ENCODE measurements around the gene PDE10A. TPM values are rescaled to one million over a fixed set of nuclear protein-coding genes. Genes with fewer than 3 reads are reported as not detected.

The PDE10A gene
- total RNA-seq, 6 donors from 2014 or later: 0.89 to 4.9 (median 1.4) TPM

DNA sequence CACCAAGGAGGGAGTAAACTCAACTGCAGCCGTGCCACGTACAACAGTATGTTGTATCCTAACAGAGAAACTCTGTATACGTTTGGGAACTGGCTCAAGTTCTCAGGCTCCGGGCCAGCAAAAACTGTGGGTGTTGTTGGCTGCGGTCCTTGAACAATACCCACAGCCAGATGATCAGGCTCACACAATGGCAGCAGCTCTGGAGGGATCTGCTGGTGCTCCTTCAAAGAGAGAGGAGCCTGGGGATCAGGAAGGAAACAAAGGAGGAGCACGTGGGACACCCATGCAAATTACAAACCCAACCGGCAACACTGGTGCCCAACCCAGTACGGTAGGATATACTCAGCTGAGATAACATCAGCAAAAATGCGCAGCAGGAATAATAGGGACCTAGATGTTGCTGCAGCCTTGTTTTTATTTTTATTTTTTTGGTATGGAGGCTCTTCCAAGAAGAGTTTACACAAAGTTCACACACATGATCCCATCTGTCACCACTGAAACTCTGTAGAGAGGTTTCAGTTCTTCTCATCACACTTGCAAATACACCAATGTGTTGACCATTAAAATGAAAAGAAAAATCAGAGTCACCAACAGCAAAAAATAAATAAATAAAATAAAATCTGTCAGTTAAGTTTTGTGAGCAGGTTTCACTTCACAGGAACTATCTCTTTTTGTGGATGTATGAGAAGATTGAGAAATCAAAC, 41.2 kb upstream of the PDE10A start:
- Histone ChIP-seq H3K27me3 (no peaks in the 10 kb centered on the region), H3K9me3 (no peaks in the 10 kb centered on the region), H3K36me3 (no peaks in the 10 kb centered on the region), H3K27ac (no peak overlapping the region), H3K4me1 (peaks cover 0 to 5% (median 0%) of the 10 kb centered on the region in 4 donors), H3K4me3 (no peak overlapping the region)
- ATAC-seq (ENCODE audit: low FRiP score in 2 of 2) (peak in 1 of 2 donors; percentile 4), DNase-seq (no peak)
- TF ChIP-seq EP300 (IDR thresholded peaks at IDR 0.05): no peak
- no peak for TF ChIP-seq POLR2A (IDR thresholded peaks at IDR 0.05)
- no peak for TF ChIP-seq POLR2AphosphoS5 (IDR thresholded peaks at IDR 0.05)
- TF ChIP-seq, protein P1, sequence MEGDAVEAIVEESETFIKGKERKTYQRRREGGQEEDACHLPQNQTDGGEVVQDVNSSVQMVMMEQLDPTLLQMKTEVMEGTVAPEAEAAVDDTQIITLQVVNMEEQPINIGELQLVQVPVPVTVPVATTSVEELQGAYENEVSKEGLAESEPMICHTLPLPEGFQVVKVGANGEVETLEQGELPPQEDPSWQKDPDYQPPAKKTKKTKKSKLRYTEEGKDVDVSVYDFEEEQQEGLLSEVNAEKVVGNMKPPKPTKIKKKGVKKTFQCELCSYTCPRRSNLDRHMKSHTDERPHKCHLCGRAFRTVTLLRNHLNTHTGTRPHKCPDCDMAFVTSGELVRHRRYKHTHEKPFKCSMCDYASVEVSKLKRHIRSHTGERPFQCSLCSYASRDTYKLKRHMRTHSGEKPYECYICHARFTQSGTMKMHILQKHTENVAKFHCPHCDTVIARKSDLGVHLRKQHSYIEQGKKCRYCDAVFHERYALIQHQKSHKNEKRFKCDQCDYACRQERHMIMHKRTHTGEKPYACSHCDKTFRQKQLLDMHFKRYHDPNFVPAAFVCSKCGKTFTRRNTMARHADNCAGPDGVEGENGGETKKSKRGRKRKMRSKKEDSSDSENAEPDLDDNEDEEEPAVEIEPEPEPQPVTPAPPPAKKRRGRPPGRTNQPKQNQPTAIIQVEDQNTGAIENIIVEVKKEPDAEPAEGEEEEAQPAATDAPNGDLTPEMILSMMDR (IDR thresholded peaks at IDR 0.05): no peak
- 38 to 58% methylated on average over 7 to 9 of the region's 9 CpGs for WGBS, 2 donors

DNA sequence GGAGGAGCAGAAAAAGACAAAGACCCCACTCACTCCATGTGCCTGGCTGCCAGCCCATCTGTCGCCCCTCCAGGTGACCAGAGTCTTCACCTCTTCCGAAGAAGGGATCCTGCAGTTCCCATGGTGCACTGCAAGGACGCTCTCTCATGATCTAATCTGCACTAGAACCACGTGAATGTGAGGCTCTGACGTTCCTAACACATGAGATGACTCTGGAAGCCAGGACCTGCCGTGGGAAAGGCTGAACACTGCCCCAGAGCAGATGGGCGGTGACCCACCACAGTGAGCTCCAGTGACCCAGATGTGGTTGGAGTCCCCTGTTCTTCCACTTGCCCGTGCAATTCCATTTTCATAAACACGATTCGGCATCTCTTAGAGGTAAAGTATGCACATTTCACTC, 39.6 kb upstream of the PDE10A start:
- H3K27ac ChIP-seq: no peak overlapping the region
- DNase-seq (no peak), ATAC-seq (ENCODE audit: low FRiP score in 2 of 2) (no peak)
- no peaks in the 10 kb centered on the region for H3K27me3 ChIP-seq
- H3K4me1 ChIP-seq: peaks cover 0 to 5% (median 0%) of the 10 kb centered on the region in 4 donors
- H3K4me3 ChIP-seq: no peak overlapping the region
- WGBS, 2 donors: 58 to 75% methylated on average over 4 to 10 of the region's 10 CpGs
- no peaks in the 10 kb centered on the region for H3K36me3 ChIP-seq
- TF ChIP-seq POLR2A (IDR thresholded peaks at IDR 0.05): no peak
- TF ChIP-seq, protein P1 (IDR thresholded peaks at IDR 0.05): no peak
- TF ChIP-seq EP300 (IDR thresholded peaks at IDR 0.05): no peak
- TF ChIP-seq POLR2AphosphoS5 (IDR thresholded peaks at IDR 0.05): no peak
- peaks cover 0 to 3% (median 0%) of the 10 kb centered on the region in 4 donors for H3K9me3 ChIP-seq

DNA sequence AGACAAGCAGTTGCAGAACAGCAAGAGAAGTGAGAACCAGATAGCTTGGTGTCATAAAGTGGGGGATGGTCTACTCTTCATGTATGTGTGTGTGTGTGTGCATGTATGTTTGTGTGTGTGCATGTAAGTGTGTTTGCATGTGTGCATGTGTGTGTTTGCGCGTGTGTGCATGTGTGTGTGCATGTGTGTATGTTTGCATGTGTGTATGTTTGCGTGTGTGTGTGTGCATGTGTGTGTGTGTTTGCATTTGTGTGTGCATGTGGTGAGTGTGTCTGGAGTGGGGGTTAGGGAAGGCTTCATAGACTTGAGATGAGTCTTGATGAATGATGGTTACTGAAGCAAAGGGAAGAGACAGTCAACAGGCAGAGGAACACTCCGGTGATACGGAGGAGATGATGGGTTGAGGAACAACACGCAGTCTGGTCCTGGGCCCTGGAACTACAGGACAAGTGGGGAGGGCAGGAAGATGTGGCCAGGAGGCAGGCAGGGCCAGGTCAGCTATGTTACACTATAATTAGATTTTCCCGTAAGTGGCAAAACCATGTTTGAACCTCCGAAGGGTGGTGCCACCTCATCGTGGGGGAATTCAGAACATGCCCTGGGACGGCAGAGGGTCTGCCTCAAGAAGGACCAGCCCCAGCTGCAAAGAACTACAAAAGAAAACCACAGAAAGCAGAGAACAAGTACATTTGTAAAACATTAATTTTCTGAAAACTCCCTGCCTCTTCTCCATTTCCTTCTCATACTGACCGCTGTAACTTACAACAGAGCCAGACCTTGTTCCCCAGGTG, 38.7 kb upstream of the PDE10A start:
- Histone ChIP-seq H3K27ac (no peak overlapping the region), H3K36me3 (no peaks in the 10 kb centered on the region), H3K9me3 (peaks cover 0 to 3% (median 0%) of the 10 kb centered on the region in 4 donors), H3K4me3 (no peak overlapping the region), H3K4me1 (peaks cover 0 to 5% (median 0%) of the 10 kb centered on the region in 4 donors), H3K27me3 (no peaks in the 10 kb centered on the region)
- DNase-seq: no peak
- WGBS, 2 donors: 85 to 89% methylated on average over 11 of the region's 11 CpGs
- ATAC-seq (ENCODE audit: low FRiP score in 2 of 2): no peak
- TF ChIP-seq EP300 (IDR thresholded peaks at IDR 0.05) (no peak), POLR2AphosphoS5 (IDR thresholded peaks at IDR 0.05) (no peak), POLR2A (IDR thresholded peaks at IDR 0.05) (no peak)
- TF ChIP-seq, protein P1 (IDR thresholded peaks at IDR 0.05): no peak

DNA sequence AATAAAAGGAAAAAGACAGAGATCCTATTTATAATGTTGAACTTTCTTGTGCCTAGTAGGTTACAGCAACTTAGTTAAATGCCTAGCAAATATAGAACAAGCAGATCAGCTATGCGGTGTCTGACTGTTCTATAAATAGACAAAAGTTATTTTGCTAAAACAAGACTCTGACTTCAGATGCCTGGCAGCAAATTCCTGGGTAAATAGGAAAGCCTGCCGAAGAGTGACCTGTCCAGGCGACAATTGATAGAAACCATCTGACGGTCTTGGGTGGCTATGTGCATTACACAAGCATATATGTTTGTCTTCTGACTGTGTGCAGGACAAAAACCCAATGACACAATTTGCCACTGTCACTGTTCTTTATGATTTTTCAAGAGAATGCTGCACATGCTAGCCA, 38.0 kb upstream of the PDE10A start:
- Histone ChIP-seq H3K27me3 (no peaks in the 10 kb centered on the region), H3K4me1 (peaks cover 0 to 5% (median 0%) of the 10 kb centered on the region in 4 donors), H3K4me3 (no peak overlapping the region), H3K36me3 (no peaks in the 10 kb centered on the region), H3K9me3 (peaks cover 0 to 3% (median 0%) of the 10 kb centered on the region in 4 donors), H3K27ac (no peak overlapping the region)
- WGBS, 2 donors: 71 to 73% methylated on average over 4 of the region's 4 CpGs
- TF ChIP-seq EP300 (IDR thresholded peaks at IDR 0.05): no peak
- no peak for TF ChIP-seq POLR2AphosphoS5 (IDR thresholded peaks at IDR 0.05)
- TF ChIP-seq, protein P1 (IDR thresholded peaks at IDR 0.05): no peak
- no peak for TF ChIP-seq POLR2A (IDR thresholded peaks at IDR 0.05)
- DNase-seq (no peak), ATAC-seq (ENCODE audit: low FRiP score in 2 of 2) (no peak)
